HFFc6 (cell line): ENCODE results near the gene NME4. TPM values are rescaled to one million over a fixed set of nuclear protein-coding genes. Genes with fewer than 3 reads are reported as not detected.
A peak's percentile ranks its signal among the peaks of the same experiment; 100 is the strongest.

ENCODE experiments used
- DNase-seq: peaks from one replicate; pipeline ENCODE4 v3.0.0-alpha.2; 2018
- H3K27ac Mint-ChIP-seq: 2 replicates; pipeline ENCODE4 v1.8.0; 2020; ENCODE audit warnings: mild to moderate bottlenecking, mixed read lengths
- H3K27me3 Mint-ChIP-seq: 2 replicates; pipeline ENCODE4 v1.8.0; 2021; ENCODE audit warnings: mild to moderate bottlenecking, moderate library complexity, mixed read lengths; ENCODE audit not compliant: insufficient read depth
- H3K36me3 Mint-ChIP-seq: 2 replicates; pipeline ENCODE4 v1.8.0; 2021; ENCODE audit warnings: low read depth, mixed read lengths
- H3K4me1 Mint-ChIP-seq: 2 replicates; pipeline ENCODE4 v1.8.0; 2020; ENCODE audit warnings: low read depth, mixed read lengths
- H3K4me3 Mint-ChIP-seq: 2 replicates; pipeline ENCODE4 v1.8.0; 2020; ENCODE audit warnings: mild to moderate bottlenecking, moderate library complexity, mixed read lengths
- H3K9me3 Mint-ChIP-seq: 2 replicates; pipeline ENCODE4 v1.8.0; 2020; ENCODE audit warnings: mild to moderate bottlenecking, mixed read lengths
- total RNA-seq, 6 experiments: library from RNA; stranded (reverse); fragmentation: NEBNext Ultra II Directional; extraction: Animal tissue kit (Norgen Biotek cat#: 25700); gene quantifications; 2 replicates in 1 of 6; 3 replicates in 5 of 6; pipeline ENCODE4 v1.2.3, GENCODE V29; 2021
- TF ChIP-seq, protein P1 (sequence below): fragments of 200-600 bp; sonication (generic); IDR thresholded peaks from 2 replicates; pipeline ENCODE4 v1.5.0; 2021; ENCODE audit warnings: antibody characterized with exemption, mild to moderate bottlenecking

Gene NME4
- total RNA-seq, 6 experiments from 2014 or later, result 153 to 276 (median 158) TPM

- Mint-ChIP-seq H3K27me3 (peaks cover 6% of the 10 kb centered on the region; the same call in 1 of the 2 replicates), H3K4me3 (peak overlapping the region; percentile 63; the same call in 1 of the 2 replicates), H3K4me1 (peaks cover 19% of the 10 kb centered on the region), H3K27ac (peak overlapping the region; percentile 74), H3K36me3 (peaks cover 8% of the 10 kb centered on the region), H3K9me3 (no peaks in the 10 kb centered on the region)
- TF ChIP-seq, protein P1, sequence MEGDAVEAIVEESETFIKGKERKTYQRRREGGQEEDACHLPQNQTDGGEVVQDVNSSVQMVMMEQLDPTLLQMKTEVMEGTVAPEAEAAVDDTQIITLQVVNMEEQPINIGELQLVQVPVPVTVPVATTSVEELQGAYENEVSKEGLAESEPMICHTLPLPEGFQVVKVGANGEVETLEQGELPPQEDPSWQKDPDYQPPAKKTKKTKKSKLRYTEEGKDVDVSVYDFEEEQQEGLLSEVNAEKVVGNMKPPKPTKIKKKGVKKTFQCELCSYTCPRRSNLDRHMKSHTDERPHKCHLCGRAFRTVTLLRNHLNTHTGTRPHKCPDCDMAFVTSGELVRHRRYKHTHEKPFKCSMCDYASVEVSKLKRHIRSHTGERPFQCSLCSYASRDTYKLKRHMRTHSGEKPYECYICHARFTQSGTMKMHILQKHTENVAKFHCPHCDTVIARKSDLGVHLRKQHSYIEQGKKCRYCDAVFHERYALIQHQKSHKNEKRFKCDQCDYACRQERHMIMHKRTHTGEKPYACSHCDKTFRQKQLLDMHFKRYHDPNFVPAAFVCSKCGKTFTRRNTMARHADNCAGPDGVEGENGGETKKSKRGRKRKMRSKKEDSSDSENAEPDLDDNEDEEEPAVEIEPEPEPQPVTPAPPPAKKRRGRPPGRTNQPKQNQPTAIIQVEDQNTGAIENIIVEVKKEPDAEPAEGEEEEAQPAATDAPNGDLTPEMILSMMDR, result no peak
- DNase-seq, result no peak
Measured at GRCh38 chr16:398561-399339, 1.8 kb downstream of the NME4 start.

- no peaks in the 10 kb centered on the region for H3K9me3 Mint-ChIP-seq
- no peak overlapping the region for H3K4me3 Mint-ChIP-seq
- H3K4me1 Mint-ChIP-seq, result peaks cover 19% of the 10 kb centered on the region
- H3K27ac Mint-ChIP-seq, result no peak overlapping the region
- TF ChIP-seq, protein P1, result no peak
- peaks cover 8% of the 10 kb centered on the region for H3K36me3 Mint-ChIP-seq
- peaks cover 6% of the 10 kb centered on the region; the same call in 1 of the 2 replicates for H3K27me3 Mint-ChIP-seq
- no peak for DNase-seq
Measured at GRCh38 chr16:399340-400019, 2.5 kb downstream of the NME4 start.

DNA sequence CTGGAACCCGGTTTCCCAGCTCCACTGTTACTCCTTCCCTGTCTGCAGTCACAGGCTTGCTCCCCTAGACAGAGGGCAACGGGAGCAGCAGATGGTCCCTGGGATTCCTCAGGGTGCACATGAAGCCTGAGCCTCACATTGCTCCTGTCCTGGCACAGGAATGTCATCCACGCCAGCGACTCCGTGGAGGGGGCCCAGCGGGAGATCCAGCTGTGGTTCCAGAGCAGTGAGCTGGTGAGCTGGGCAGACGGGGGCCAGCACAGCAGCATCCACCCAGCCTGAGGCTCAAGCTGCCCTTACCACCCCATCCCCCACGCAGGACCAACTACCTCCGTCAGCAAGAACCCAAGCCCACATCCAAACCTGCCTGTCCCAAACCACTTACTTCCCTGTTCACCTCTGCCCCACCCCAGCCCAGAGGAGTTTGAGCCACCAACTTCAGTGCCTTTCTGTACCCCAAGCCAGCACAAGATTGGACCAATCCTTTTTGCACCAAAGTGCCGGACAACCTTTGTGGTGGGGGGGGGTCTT, 3.1 kb downstream of the NME4 start:
- H3K4me3 Mint-ChIP-seq, result peak overlapping the region; percentile 89
- H3K27me3 Mint-ChIP-seq, result peaks cover 6% of the 10 kb centered on the region; the same call in 1 of the 2 replicates
- peaks cover 8% of the 10 kb centered on the region for H3K36me3 Mint-ChIP-seq
- no peak for DNase-seq
- H3K9me3 Mint-ChIP-seq, result no peaks in the 10 kb centered on the region
- TF ChIP-seq, protein P1, result no peak
- peaks cover 19% of the 10 kb centered on the region for H3K4me1 Mint-ChIP-seq
- peak overlapping the region; percentile 75 for H3K27ac Mint-ChIP-seq

- H3K27ac Mint-ChIP-seq, result peak within 1 kb of the TSS; percentile 78
- peaks cover 10% of the 10 kb centered on the region for H3K4me1 Mint-ChIP-seq
- H3K9me3 Mint-ChIP-seq, result no peaks in the 10 kb centered on the region
- H3K36me3 Mint-ChIP-seq, result peaks cover 8% of the 10 kb centered on the region
- TF ChIP-seq, protein P1, result peak; percentile 73
- H3K27me3 Mint-ChIP-seq, result peaks cover 4% of the 10 kb centered on the region; the same call in 1 of the 2 replicates
- peak; percentile 79 for DNase-seq
- H3K4me3 Mint-ChIP-seq, result peak within 1 kb of the TSS; percentile 89
Measured at GRCh38 chr16:401468-402348, 4.7 kb downstream of the NME4 start, which contains the start of gene DECR2. Gene DECR2, plus strand, starts transcription at chr16:401885. Its CDS starts 79 bp downstream, at chr16:401964.

DNA sequence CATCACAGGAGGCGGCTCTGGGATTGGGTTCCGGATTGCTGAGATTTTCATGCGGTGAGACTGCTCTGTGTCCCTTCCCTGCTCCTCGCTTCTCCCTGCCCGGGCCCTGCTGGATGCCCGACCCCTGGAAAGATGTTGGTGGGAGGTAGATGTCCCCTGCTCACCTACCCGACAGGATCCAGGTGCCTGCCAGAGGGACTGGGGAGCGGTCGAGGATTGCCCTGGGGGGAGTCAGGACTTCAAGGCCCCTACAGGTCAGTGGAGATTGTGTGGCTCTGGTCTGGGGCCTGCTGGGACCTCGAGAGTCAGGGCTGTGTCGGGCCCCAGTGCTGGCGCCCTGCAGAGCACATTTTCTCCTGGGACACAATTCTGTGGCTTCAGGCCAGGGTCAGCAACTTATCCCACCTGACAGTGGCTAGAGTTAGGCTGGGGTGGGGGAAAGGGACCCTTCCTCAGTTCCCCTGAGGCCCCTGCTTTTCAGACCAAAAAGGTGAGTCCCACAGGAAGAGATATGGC, 8.0 kb downstream of the NME4 start:
- no peak overlapping the region for H3K27ac Mint-ChIP-seq
- no peak for DNase-seq
- H3K4me3 Mint-ChIP-seq, result no peak overlapping the region
- H3K36me3 Mint-ChIP-seq, result peaks cover 7% of the 10 kb centered on the region
- TF ChIP-seq, protein P1, result no peak
- H3K9me3 Mint-ChIP-seq, result no peaks in the 10 kb centered on the region
- peaks cover 8% of the 10 kb centered on the region for H3K4me1 Mint-ChIP-seq
- H3K27me3 Mint-ChIP-seq, result peaks cover 2% of the 10 kb centered on the region; the same call in 1 of the 2 replicates
